B cell (primary cell): Measurements from ENCODE around the gene ANKFN1. TPM values are rescaled to one million over a fixed set of nuclear protein-coding genes. Genes with fewer than 3 reads are reported as not detected.

Source experiments
- ATAC-seq: fragments of 200-7000 bp; cut with Tn5 transposase; one replicate; pipeline ENCODE4 v1.10.0; 2021; ENCODE audit warnings: low read depth, mild to moderate bottlenecking, moderate number of reproducible peaks, moderate library complexity
- CTCF ChIA-PET: fragments of 350-600 bp; sonication (Branson Sonifier 250); formaldehyde crosslinking; loops from one replicate; lab custom pipeline; 2021; ENCODE audit warnings: antibody characterized with exemption, inconsistent platforms; lab: Charles Lee
- POLR2A ChIA-PET: fragments of 350-600 bp; sonication (Branson Sonifier 250); formaldehyde crosslinking; loops from one replicate; lab custom pipeline; 2021; ENCODE audit warnings: antibody characterized with exemption; lab: Charles Lee
- DNase-seq: peaks from one replicate; pipeline ENCODE4 v3.0.0; 2013
- H2AFZ ChIP-seq: 2 replicates; pipeline ENCODE4 v1.6.1; 2012; ENCODE audit warnings: mild to moderate bottlenecking, low read depth, low read length; ENCODE audit not compliant: insufficient read depth, poor library complexity, severe bottlenecking
- H3K27ac ChIP-seq, 2 donors: 1 replicate in 1 of 2; 2 replicates in 1 of 2; pipeline ENCODE4 v1.5.1; 2012 to 2013; ENCODE audit warnings: low read length in 2 of 2, mild to moderate bottlenecking in 2 of 2, moderate library complexity in 1 of 2
- H3K27me3 ChIP-seq, 4 experiments: fragments of 200-600 bp in 1 of 4; sonication (generic) in 1 of 4; replicated peaks in 1 of 4; 1 replicate in 2 of 4; 2 replicates in 2 of 4; pipeline versions ENCODE4 v1.6.1 to v1.7.0; 2013 to 2016; ENCODE audit warnings: low read length in 3 of 4, mild to moderate bottlenecking in 2 of 4, mixed read lengths in 1 of 4, moderate library complexity in 1 of 4; ENCODE audit not compliant: insufficient read depth in 4 of 4, control insufficient read depth in 3 of 4; ENCODE audit errors: control extremely low read depth in 1 of 4
- H3K36me3 ChIP-seq, 2 experiments: replicated peaks in 1 of 2; 1 replicate in 1 of 2; 2 replicates in 1 of 2; pipeline versions ENCODE4 v1.6.1 to v1.7.1; 2013; ENCODE audit warnings: low read length in 1 of 2; ENCODE audit not compliant: insufficient read depth in 2 of 2, control insufficient read depth in 1 of 2; ENCODE audit errors: control extremely low read depth in 1 of 2, extremely low read depth in 1 of 2
- H3K4me1 ChIP-seq, 2 donors: fragments of 200-600 bp in 1 of 2; sonication (generic) in 1 of 2; 1 replicate in 1 of 2; 2 replicates in 1 of 2; pipeline versions ENCODE4 v1.5.1 to v1.6.1; 2013 to 2017; ENCODE audit warnings: low read length in 2 of 2; ENCODE audit not compliant: control insufficient read depth in 2 of 2, insufficient read depth in 2 of 2
- H3K4me2 ChIP-seq: replicated peaks from 2 replicates; pipeline ENCODE3; 2012; ENCODE audit warnings: mild to moderate bottlenecking, low read depth, low read length; ENCODE audit not compliant: poor library complexity, severe bottlenecking
- H3K4me3 ChIP-seq, 5 experiments: fragments of 200-600 bp in 1 of 5; sonication (generic) in 1 of 5; 1 replicate in 3 of 5; 2 replicates in 2 of 5; pipeline versions ENCODE4 v1.5.1 to v1.7.0; 2011 to 2016; ENCODE audit warnings: low read length in 4 of 5, mild to moderate bottlenecking in 4 of 5, low read depth in 2 of 5, control low read depth in 1 of 5, moderate library complexity in 1 of 5; ENCODE audit not compliant: insufficient read depth in 1 of 5; ENCODE audit errors: control extremely low read depth in 1 of 5, extremely low read depth in 1 of 5
- H3K79me2 ChIP-seq: fragments of 200-600 bp; sonication (generic); one replicate; pipeline ENCODE4 v1.6.0; 2016; ENCODE audit warnings: low read length; ENCODE audit not compliant: control insufficient read depth, insufficient read depth
- H3K9ac ChIP-seq: fragments of 200-600 bp; sonication (generic); 2 replicates; pipeline ENCODE4 v1.6.1; 2017; ENCODE audit warnings: mild to moderate bottlenecking, low read length, moderate library complexity
- H3K9me3 ChIP-seq, 3 donors: one replicate each; pipeline versions ENCODE4 v1.6.1 to v1.7.1; 2013; ENCODE audit warnings: low read length in 2 of 3; ENCODE audit not compliant: control insufficient read depth in 2 of 3, insufficient read depth in 1 of 3; ENCODE audit errors: control extremely low read depth in 1 of 3
- H4K20me1 ChIP-seq: 2 replicates; pipeline ENCODE4 v1.6.0; 2012; ENCODE audit warnings: mild to moderate bottlenecking, low read length; ENCODE audit not compliant: insufficient read depth, control insufficient read depth, poor library complexity, severe bottlenecking
- H3K27ac Mint-ChIP-seq: one replicate; pipeline ENCODE4 v1.8.0; 2021; ENCODE audit warnings: mixed read lengths
- H3K27me3 Mint-ChIP-seq: one replicate; pipeline ENCODE4 v1.8.0; 2021; ENCODE audit warnings: mixed read lengths
- H3K4me1 Mint-ChIP-seq: one replicate; pipeline ENCODE4 v1.8.0; 2021; ENCODE audit warnings: mixed read lengths
- H3K4me3 Mint-ChIP-seq: one replicate; pipeline ENCODE4 v1.8.0; 2021; ENCODE audit warnings: mixed read lengths
- H3K9me3 Mint-ChIP-seq: one replicate; pipeline ENCODE4 v1.8.0; 2022; ENCODE audit warnings: mixed read lengths; ENCODE audit not compliant: insufficient read depth
- CTCF ChIP-seq: fragments of 200-600 bp; IDR thresholded peaks from one replicate; pipeline ENCODE4 v1.8.0; 2022; ENCODE audit warnings: antibody characterized with exemption, mild to moderate bottlenecking
- EZH2 ChIP-seq: IDR thresholded peaks from 2 replicates; pipeline ENCODE4 v1.6.1; 2012; ENCODE audit warnings: borderline replicate concordance, low read depth, mild to moderate bottlenecking, moderate library complexity, low read length; ENCODE audit not compliant: insufficient read depth, poor library complexity, severe bottlenecking
- WGBS: methylation state at CpG from one replicate; pipeline ENCODE4 v1.1.5; 2013; ENCODE audit warnings: missing lambda C conversion rate; ENCODE audit not compliant: insufficient coverage; 5-methylcytosine and 5-hydroxymethylcytosine counted together
- intact Hi-C: fragments of 100-400 bp; cut with micrococcal nuclease; formaldehyde crosslinking; loops from one replicate; pipeline ENCODE4 v1.10.0; 2022
- polyA plus RNA-seq: library from polyadenylated mRNA; depleted of rRNA; stranded (reverse); fragments of >200 nt; gene quantifications from 2 replicates; pipeline ENCODE4 v1.2.3, GENCODE V29; 2012
- total RNA-seq, 2 donors: library from RNA; stranded (reverse); fragments of 120-200 nt in 1 of 2; gene quantifications; 1 replicate in 1 of 2; 2 replicates in 1 of 2; pipeline versions ENCODE4 v1.2.3 to v1.2.4, GENCODE V29; 2013 to 2022

The ANKFN1 gene
- total and polyA plus RNA-seq, 2 donors (not counting 1 experiment from before 2014, with no cell fraction given): not detected

DNA sequence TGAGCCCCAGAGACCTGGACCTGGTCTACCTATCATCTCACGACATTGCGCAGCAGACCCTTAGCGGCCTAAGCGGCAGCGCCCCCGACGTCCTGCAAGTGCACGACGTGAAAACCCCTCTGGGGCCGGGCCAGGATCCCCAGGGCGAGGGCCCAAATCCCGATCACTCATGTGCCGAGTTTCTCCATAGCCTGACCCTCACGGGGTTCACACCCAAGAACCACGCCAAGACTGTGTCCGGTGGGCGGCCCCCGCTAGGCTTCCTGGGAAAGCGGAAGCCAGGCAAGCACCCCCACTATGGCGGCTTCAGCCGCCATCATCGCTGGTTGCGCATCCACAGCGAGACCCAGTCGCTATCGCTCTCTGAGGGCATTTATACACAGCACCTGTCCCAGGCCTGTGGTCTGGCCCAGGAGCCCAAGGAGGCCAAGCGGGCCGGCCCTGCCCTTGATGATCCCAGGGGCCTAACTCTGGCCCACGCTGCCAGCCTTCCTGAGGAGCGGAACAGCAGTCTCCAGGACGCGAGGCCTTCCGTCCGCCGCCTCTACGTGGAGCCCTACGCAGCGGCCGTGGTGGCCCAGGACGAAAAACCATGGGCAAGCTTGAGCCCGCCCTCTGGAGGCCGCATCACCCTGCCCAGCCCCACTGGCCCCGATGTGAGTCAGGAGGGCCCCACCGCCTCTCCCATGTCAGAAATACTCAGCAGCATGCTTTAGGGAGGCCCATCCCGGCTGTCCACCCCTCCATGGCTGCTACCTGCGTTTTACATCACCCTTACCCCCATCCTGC, 357.5 kb downstream of the ANKFN1 start:
- H2AFZ ChIP-seq: no peak overlapping the region

More for the DNA sequence above, 357.5 kb downstream of the ANKFN1 start:
- no peak for ATAC-seq
- Histone ChIP-seq H3K27ac (no peak overlapping the region), H3K4me3 (no peak overlapping the region), H3K4me2 (no peak overlapping the region), H3K79me2 (no peaks in the 10 kb centered on the region), H3K27me3 (no peaks in the 10 kb centered on the region), H3K4me1 (no peaks in the 10 kb centered on the region), H3K9me3 (peaks cover 0 to 5% (median 0%) of the 10 kb centered on the region in 3 donors), H3K9ac (no peak overlapping the region), H3K36me3 (no peaks in the 10 kb centered on the region), H4K20me1 (no peaks in the 10 kb centered on the region)
- ChIA-PET POLR2A (no interaction called here), CTCF (no interaction called here)
- peak; percentile 3 for DNase-seq
- TF ChIP-seq CTCF (no peak), EZH2 (no peak)
- Mint-ChIP-seq H3K27me3 (peaks cover 10% of the 10 kb centered on the region), H3K4me1 (no peaks in the 10 kb centered on the region), H3K27ac (no peak overlapping the region), H3K9me3 (no peaks in the 10 kb centered on the region), H3K4me3 (no peak overlapping the region)
- intact Hi-C loops: no loop called here
- WGBS: 97% methylated on average over 45 of the region's 46 CpGs
